Left kidney (tissue), 2 donors: ENCODE results near the gene LILRA2. TPM values are rescaled to one million over a fixed set of nuclear protein-coding genes. Genes with fewer than 3 reads are reported as not detected.
"Not testable (repeated sequence)": the region's sequence is repeated elsewhere in the genome, so short reads cannot be mapped to it uniquely, and the experiment has no call there.

Experiments
- DNase-seq: peaks from one replicate; pipeline ENCODE4 v3.0.0-alpha.2; 2013
- polyA plus RNA-seq: library from polyadenylated mRNA; unstranded; fragments of 120-200 nt; gene quantifications from one replicate; pipeline ENCODE4 v1.2.1, GENCODE V29; 2013; ENCODE audit not compliant: insufficient read length

The LILRA2 gene
- polyA plus RNA-seq, 1 donor, result 0.40 TPM

- DNase-seq, result no peak
Observed at GRCh38 chr19:54609356-54609791, 35.8 kb downstream of the LILRA2 start.

GRCh38 chr19:54612428-54612827, 38.8 kb downstream of the LILRA2 start:
- no peak for DNase-seq

GRCh38 chr19:54614726-54615125, 41.1 kb downstream of the LILRA2 start:
- no peak for DNase-seq

- no peak for DNase-seq
Observed at GRCh38 chr19:54616057-54616456, 42.5 kb downstream of the LILRA2 start.

- no peak for DNase-seq
Observed at GRCh38 chr19:54616821-54617560, 43.4 kb downstream of the LILRA2 start.

GRCh38 chr19:54620464-54620863, 46.9 kb downstream of the LILRA2 start:
- no peak for DNase-seq

GRCh38 chr19:54622431-54622830, 48.8 kb downstream of the LILRA2 start:
- no peak for DNase-seq

GRCh38 chr19:54624234-54624633, 50.6 kb downstream of the LILRA2 start:
- not testable (repeated sequence) for DNase-seq

- DNase-seq, result not testable (repeated sequence)
Observed at GRCh38 chr19:54624934-54625730, 51.5 kb downstream of the LILRA2 start.

GRCh38 chr19:54626757-54627156, 53.2 kb downstream of the LILRA2 start:
- DNase-seq, result no peak

- DNase-seq, result not testable (repeated sequence)
Observed at GRCh38 chr19:54627912-54628311, 54.3 kb downstream of the LILRA2 start.

- DNase-seq, result not testable (repeated sequence)
Observed at GRCh38 chr19:54630262-54630661, 56.7 kb downstream of the LILRA2 start, which contains the start of gene LILRB1. Gene LILRB1 (plus strand): TSS chr19:54630484. CDS start chr19:54631074, 590 bp downstream.

- DNase-seq, result no peak
Observed at GRCh38 chr19:54630782-54631181, 57.2 kb downstream of the LILRA2 start.

- not testable (repeated sequence) for DNase-seq
Observed at GRCh38 chr19:54631489-54632337, 58.1 kb downstream of the LILRA2 start.

GRCh38 chr19:54632517-54632916, 58.9 kb downstream of the LILRA2 start:
- not testable (repeated sequence) for DNase-seq

- DNase-seq, result no peak
Observed at GRCh38 chr19:54633401-54633800, 59.8 kb downstream of the LILRA2 start.

GRCh38 chr19:54636081-54636480, 62.5 kb downstream of the LILRA2 start:
- DNase-seq, result not testable (repeated sequence)

GRCh38 chr19:54638683-54639082, 65.1 kb downstream of the LILRA2 start:
- no peak for DNase-seq
